ENCODE results near the gene MAP4K3. TPM values are rescaled to one million over a fixed set of nuclear protein-coding genes. Genes with fewer than 3 reads are reported as not detected.

MAP4K3 gene
- total RNA-seq, 6 donors from 2014 or later = 29.8 to 83.6 (median 51.1) TPM

GRCh38 chr2:39448169-39448502, 11.1 kb upstream of the MAP4K3 start:
- ATAC-seq (ENCODE audit: low FRiP score in 2 of 2) (no peak), DNase-seq (no peak)
- no peak overlapping the region for H3K4me3 ChIP-seq
- no peaks in the 10 kb centered on the region for H3K4me1 ChIP-seq
- H3K36me3 ChIP-seq = no peaks in the 10 kb centered on the region
- 94 to 96% methylated on average over 3 of the region's 3 CpGs for WGBS, 2 donors
- H3K9me3 ChIP-seq = no peaks in the 10 kb centered on the region
- H3K27me3 ChIP-seq = no peaks in the 10 kb centered on the region
- no peak overlapping the region for H3K27ac ChIP-seq
- TF ChIP-seq EP300 (IDR thresholded peaks at IDR 0.05) (no peak), CTCF (IDR thresholded peaks at IDR 0.05) (no peak), POLR2AphosphoS5 (IDR thresholded peaks at IDR 0.05) (no peak), POLR2A (IDR thresholded peaks at IDR 0.05) (no peak)

GRCh38 chr2:39447266-39448168, 10.4 kb upstream of the MAP4K3 start:
- ATAC-seq (ENCODE audit: low FRiP score in 2 of 2) (no peak), DNase-seq (no peak)
- Histone ChIP-seq H3K4me1 (no peaks in the 10 kb centered on the region), H3K27ac (no peak overlapping the region), H3K4me3 (no peak overlapping the region), H3K9me3 (no peaks in the 10 kb centered on the region), H3K27me3 (no peaks in the 10 kb centered on the region), H3K36me3 (no peaks in the 10 kb centered on the region)
- TF ChIP-seq CTCF (IDR thresholded peaks at IDR 0.05) (no peak), EP300 (IDR thresholded peaks at IDR 0.05) (no peak), POLR2A (IDR thresholded peaks at IDR 0.05) (no peak), POLR2AphosphoS5 (IDR thresholded peaks at IDR 0.05) (no peak)
- WGBS, 2 donors = 97 to 99% methylated on average over 6 of the region's 6 CpGs

GRCh38 chr2:39445934-39446333, 8.8 kb upstream of the MAP4K3 start:
- H3K36me3 ChIP-seq = no peaks in the 10 kb centered on the region
- H3K4me1 ChIP-seq = no peaks in the 10 kb centered on the region
- no peak overlapping the region for H3K4me3 ChIP-seq
- no peaks in the 10 kb centered on the region for H3K9me3 ChIP-seq
- TF ChIP-seq POLR2AphosphoS5 (IDR thresholded peaks at IDR 0.05) = no peak
- no peak for TF ChIP-seq POLR2A (IDR thresholded peaks at IDR 0.05)
- TF ChIP-seq CTCF (IDR thresholded peaks at IDR 0.05) = no peak
- TF ChIP-seq EP300 (IDR thresholded peaks at IDR 0.05) = no peak
- no peak for DNase-seq
- no peaks in the 10 kb centered on the region for H3K27me3 ChIP-seq
- WGBS, 2 donors = 83 to 94% methylated on average over 3 of the region's 3 CpGs
- H3K27ac ChIP-seq = no peak overlapping the region
- no peak for ATAC-seq (ENCODE audit: low FRiP score in 2 of 2)

- no peak overlapping the region for H3K4me3 ChIP-seq
- TF ChIP-seq EP300 (IDR thresholded peaks at IDR 0.05) (no peak), CTCF (IDR thresholded peaks at IDR 0.05) (no peak), POLR2AphosphoS5 (IDR thresholded peaks at IDR 0.05) (no peak), POLR2A (IDR thresholded peaks at IDR 0.05) (no peak)
- no peaks in the 10 kb centered on the region for H3K9me3 ChIP-seq
- H3K27me3 ChIP-seq = no peaks in the 10 kb centered on the region
- no peak overlapping the region for H3K27ac ChIP-seq
- peaks cover 6 to 14% (median 9%) of the 10 kb centered on the region in 4 donors for H3K4me1 ChIP-seq
- no peaks in the 10 kb centered on the region for H3K36me3 ChIP-seq
- WGBS, 2 donors = 86 to 96% methylated on average over 1 of the region's 1 CpG
- ATAC-seq (ENCODE audit: low FRiP score in 2 of 2) (no peak), DNase-seq (no peak)
Observed at GRCh38 chr2:39443009-39443408, 5.9 kb upstream of the MAP4K3 start.

Measured in upper lobe of left lung (tissue), 6 donors.